Thyroid gland (tissue), 4 donors: ENCODE measurements around the gene FNDC3B.

Experiments
- CTCF ChIP-seq, 6 experiments: fragments of 200-600 bp in 3 of 6; fragments of 450-650 bp in 3 of 6; sonication (generic) in 3 of 6; IDR thresholded peaks; one replicate each; pipeline ENCODE4 v1.5.1; 2016 to 2019; ENCODE audit warnings: antibody characterized with exemption in 6 of 6, mild to moderate bottlenecking in 2 of 6, inconsistent platforms in 1 of 6, moderate library complexity in 1 of 6
- POLR2A ChIP-seq, 2 donors: fragments of 450-650 bp; IDR thresholded peaks; one replicate each; pipeline ENCODE4 v1.6.1; 2017; ENCODE audit warnings: antibody characterized with exemption in 2 of 2, mild to moderate bottlenecking in 2 of 2, moderate library complexity in 1 of 2

GRCh38 chr3:172192830-172193415 lies 153.5 kb downstream of the FNDC3B start:
- TF ChIP-seq POLR2A (IDR thresholded peaks at IDR 0.05) (no peak), CTCF (IDR thresholded peaks at IDR 0.05) (no peak)
